ENCODE measurements around the gene EMD.
"Not testable (repeated sequence)": the region's sequence is repeated elsewhere in the genome, so short reads cannot be mapped to it uniquely, and the experiment has no call there.

EMD gene

GRCh38 chrX:154382483-154383069, 3.5 kb downstream of the EMD start:
- no peak for DNase-seq
- Histone ChIP-seq H3K9me2 (replicated peaks; ENCODE audit: insufficient read depth, low read length) (no peaks in the 10 kb centered on the region), H3K27me3 (replicated peaks; ENCODE audit: insufficient read depth, low read length) (no peaks in the 10 kb centered on the region), H3F3A (ENCODE audit: insufficient read depth, low read length) (peaks cover 4% of the 10 kb centered on the region; the same call in 1 of the 2 replicates), H3K4me1 (ENCODE audit: low read length) (no peaks in the 10 kb centered on the region), H3K36me3 (replicated peaks; ENCODE audit: insufficient read depth, low read length) (no peaks in the 10 kb centered on the region), H3K27ac (ENCODE audit: low read length) (no peak overlapping the region), H3K4me3 (ENCODE audit: low read length) (no peak overlapping the region), H3K79me2 (ENCODE audit: low read length) (peaks cover 19% of the 10 kb centered on the region), H3K4me2 (ENCODE audit: low read depth, low read length) (no peak overlapping the region), H3K9ac (ENCODE audit: low read length) (no peak overlapping the region), H4K20me1 (ENCODE audit: insufficient read depth, low read length) (no peaks in the 10 kb centered on the region), H2AFZ (ENCODE audit: low read length) (no peak overlapping the region), H3K9me3 (replicated peaks; ENCODE audit: insufficient read depth, low read length) (no peaks in the 10 kb centered on the region)
- TF ChIP-seq CTCF (IDR thresholded peaks at IDR 0.05; ENCODE audit: low read length) = no peak
- TF ChIP-seq EZH2 (optimal IDR thresholded peaks at IDR 0.05; ENCODE audit: low read depth, low read length) = no peak
- TF ChIP-seq EZH2phosphoT487 (IDR thresholded peaks at IDR 0.05; ENCODE audit: low read length) = no peak

DNA sequence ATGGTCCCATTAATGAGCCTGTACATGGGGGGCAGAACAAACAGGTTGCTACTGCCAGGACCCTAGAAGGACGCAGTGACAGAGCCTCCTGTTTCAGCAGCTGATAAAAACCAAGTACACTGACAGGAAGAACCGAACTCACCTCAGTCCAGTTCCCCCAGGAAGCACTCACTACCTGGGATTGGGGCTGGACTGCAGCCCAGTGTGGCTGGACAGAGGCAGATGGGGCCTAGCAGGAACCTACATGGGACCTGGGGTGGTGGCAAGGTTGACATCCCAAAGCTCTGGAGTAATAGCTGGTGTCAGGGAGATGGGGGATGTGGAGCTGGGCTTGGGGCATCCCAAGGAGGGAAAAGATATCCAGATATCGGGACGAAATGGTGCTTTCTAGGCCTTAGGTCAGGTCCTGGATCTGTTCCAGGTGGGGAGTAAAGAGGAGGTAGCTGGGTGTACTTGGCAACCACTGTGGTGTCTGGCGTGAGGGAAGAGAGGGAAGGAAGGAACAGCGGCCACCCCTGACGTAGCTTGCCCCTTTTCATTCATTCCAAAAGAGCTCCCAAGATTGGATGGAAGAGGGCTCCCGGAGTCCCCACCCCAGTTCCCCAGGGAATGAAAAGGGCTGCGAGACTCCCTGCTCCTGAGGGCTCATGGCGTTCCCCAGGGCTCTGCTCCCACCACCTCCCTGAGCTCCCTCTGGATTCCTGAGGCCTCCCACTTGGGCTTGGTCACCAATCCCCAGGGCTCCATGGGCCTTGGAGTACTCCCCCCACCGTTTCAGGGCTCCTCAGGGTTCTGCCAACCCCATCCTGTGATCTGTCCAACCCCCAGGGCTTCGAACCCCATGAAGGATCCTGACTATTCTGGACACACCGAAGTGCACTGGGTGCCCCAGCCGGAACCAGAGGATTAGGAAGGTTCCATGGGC, 4.5 kb downstream of the EMD start:
- TF ChIP-seq EZH2 (optimal IDR thresholded peaks at IDR 0.05; ENCODE audit: low read depth, low read length) = no peak
- no peak for TF ChIP-seq CTCF (IDR thresholded peaks at IDR 0.05; ENCODE audit: low read length)
- TF ChIP-seq EZH2phosphoT487 (IDR thresholded peaks at IDR 0.05; ENCODE audit: low read length) = no peak
- Histone ChIP-seq H4K20me1 (ENCODE audit: insufficient read depth, low read length) (no peaks in the 10 kb centered on the region), H3K9me3 (replicated peaks; ENCODE audit: insufficient read depth, low read length) (no peaks in the 10 kb centered on the region), H3K4me2 (ENCODE audit: low read depth, low read length) (no peak overlapping the region), H3K36me3 (replicated peaks; ENCODE audit: insufficient read depth, low read length) (no peaks in the 10 kb centered on the region), H3K27me3 (replicated peaks; ENCODE audit: insufficient read depth, low read length) (no peaks in the 10 kb centered on the region), H3K9me2 (replicated peaks; ENCODE audit: insufficient read depth, low read length) (no peaks in the 10 kb centered on the region), H3K4me1 (ENCODE audit: low read length) (no peaks in the 10 kb centered on the region), H3K4me3 (ENCODE audit: low read length) (no peak overlapping the region), H3F3A (ENCODE audit: insufficient read depth, low read length) (no peaks in the 10 kb centered on the region), H2AFZ (ENCODE audit: low read length) (no peak overlapping the region), H3K27ac (ENCODE audit: low read length) (no peak overlapping the region), H3K79me2 (ENCODE audit: low read length) (peaks cover 19% of the 10 kb centered on the region), H3K9ac (ENCODE audit: low read length) (no peak overlapping the region)
- no peak for DNase-seq

GRCh38 chrX:154384284-154384892, 5.3 kb downstream of the EMD start:
- Histone ChIP-seq H3K9ac (ENCODE audit: low read length) (no peak overlapping the region), H3K79me2 (ENCODE audit: low read length) (peaks cover 16% of the 10 kb centered on the region), H3K27me3 (replicated peaks; ENCODE audit: insufficient read depth, low read length) (no peaks in the 10 kb centered on the region), H3K27ac (ENCODE audit: low read length) (no peak overlapping the region), H3K4me3 (ENCODE audit: low read length) (no peak overlapping the region), H3K4me1 (ENCODE audit: low read length) (no peaks in the 10 kb centered on the region), H3K9me3 (replicated peaks; ENCODE audit: insufficient read depth, low read length) (no peaks in the 10 kb centered on the region), H4K20me1 (ENCODE audit: insufficient read depth, low read length) (no peaks in the 10 kb centered on the region), H2AFZ (ENCODE audit: low read length) (no peak overlapping the region), H3K4me2 (ENCODE audit: low read depth, low read length) (no peak overlapping the region), H3F3A (ENCODE audit: insufficient read depth, low read length) (no peaks in the 10 kb centered on the region), H3K36me3 (replicated peaks; ENCODE audit: insufficient read depth, low read length) (no peaks in the 10 kb centered on the region), H3K9me2 (replicated peaks; ENCODE audit: insufficient read depth, low read length) (no peaks in the 10 kb centered on the region)
- no peak for DNase-seq
- TF ChIP-seq CTCF (IDR thresholded peaks at IDR 0.05; ENCODE audit: low read length) = peak; percentile 15
- no peak for TF ChIP-seq EZH2 (optimal IDR thresholded peaks at IDR 0.05; ENCODE audit: low read depth, low read length)

DNA sequence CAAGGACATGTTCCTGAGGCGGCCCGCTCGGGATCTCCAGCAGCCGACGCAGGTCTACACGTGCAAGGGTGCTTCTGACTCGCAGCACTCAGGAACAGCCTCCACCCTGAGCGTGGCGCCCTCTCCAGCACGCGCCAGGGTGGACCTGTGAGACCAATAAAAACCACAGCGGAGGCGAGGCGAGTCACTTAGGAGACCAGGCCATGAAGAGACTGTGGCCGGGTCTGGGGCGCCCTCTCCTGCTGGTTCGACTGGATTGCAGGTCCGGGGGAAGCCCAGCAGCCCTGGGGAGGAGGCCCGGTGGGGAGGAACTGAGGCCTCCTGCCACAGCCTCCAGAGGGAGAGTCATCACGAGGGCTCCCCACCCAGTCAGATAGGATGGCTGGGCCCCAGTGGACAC, 9.0 kb downstream of the EMD start:
- H3F3A ChIP-seq (ENCODE audit: insufficient read depth, low read length); H3K9me3 ChIP-seq (replicated peaks; ENCODE audit: insufficient read depth, low read length); H2AFZ ChIP-seq (ENCODE audit: low read length); H3K36me3 ChIP-seq (replicated peaks; ENCODE audit: insufficient read depth, low read length); DNase-seq; H4K20me1 ChIP-seq (ENCODE audit: insufficient read depth, low read length); H3K27ac ChIP-seq (ENCODE audit: low read length); H3K79me2 ChIP-seq (ENCODE audit: low read length); H3K4me2 ChIP-seq (ENCODE audit: low read depth, low read length); H3K9me2 ChIP-seq (replicated peaks; ENCODE audit: insufficient read depth, low read length); H3K9ac ChIP-seq (ENCODE audit: low read length); H3K4me1 ChIP-seq (ENCODE audit: low read length); H3K4me3 ChIP-seq (ENCODE audit: low read length); H3K27me3 ChIP-seq (replicated peaks; ENCODE audit: insufficient read depth, low read length): not testable (repeated sequence)

DNA sequence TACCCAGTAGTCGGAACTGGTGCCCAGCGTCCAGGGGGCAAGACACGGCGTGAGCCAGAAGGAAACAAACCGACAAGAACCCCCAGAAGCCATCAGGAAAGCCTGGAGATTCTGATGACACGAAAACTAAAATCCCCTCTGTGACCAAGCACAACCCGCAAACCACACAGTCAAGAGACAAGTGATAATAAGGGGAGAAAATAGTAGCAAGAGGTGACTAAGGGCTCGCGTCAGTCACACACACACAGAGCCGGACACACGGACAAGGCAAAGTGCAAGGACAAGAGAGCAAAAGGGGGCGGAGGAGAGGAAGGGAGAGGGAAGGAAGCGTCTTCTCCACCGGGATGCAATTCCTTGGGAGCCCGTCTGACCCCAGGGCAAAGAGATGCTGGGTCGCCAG, 9.6 kb downstream of the EMD start:
- H2AFZ ChIP-seq (ENCODE audit: low read length); H3K9me3 ChIP-seq (replicated peaks; ENCODE audit: insufficient read depth, low read length); H3K9me2 ChIP-seq (replicated peaks; ENCODE audit: insufficient read depth, low read length); H3K9ac ChIP-seq (ENCODE audit: low read length); H3K79me2 ChIP-seq (ENCODE audit: low read length); H3K27me3 ChIP-seq (replicated peaks; ENCODE audit: insufficient read depth, low read length); H3F3A ChIP-seq (ENCODE audit: insufficient read depth, low read length); DNase-seq; H3K4me1 ChIP-seq (ENCODE audit: low read length); H3K36me3 ChIP-seq (replicated peaks; ENCODE audit: insufficient read depth, low read length); H3K27ac ChIP-seq (ENCODE audit: low read length); H3K4me3 ChIP-seq (ENCODE audit: low read length); H4K20me1 ChIP-seq (ENCODE audit: insufficient read depth, low read length); H3K4me2 ChIP-seq (ENCODE audit: low read depth, low read length): not testable (repeated sequence)

Data from MM.1S (cell line).